Activated CD8-positive, alpha-beta memory T cell treated with anti-CD3 and anti-CD28 coated beads for 4 hours (primary cell): Measurements from ENCODE around the gene PARP16.
A peak's percentile ranks its signal among the peaks of the same experiment; 100 is the strongest.
"Not testable (repeated sequence)": the region's sequence is repeated elsewhere in the genome, so short reads cannot be mapped to it uniquely, and the experiment has no call there.

ENCODE experiments used
- DNase-seq, 2 donors: peaks; one replicate each; pipeline ENCODE4 v3.0.0-alpha.2; 2020; ENCODE audit warnings: low read depth in 2 of 2

PARP16 gene

DNA sequence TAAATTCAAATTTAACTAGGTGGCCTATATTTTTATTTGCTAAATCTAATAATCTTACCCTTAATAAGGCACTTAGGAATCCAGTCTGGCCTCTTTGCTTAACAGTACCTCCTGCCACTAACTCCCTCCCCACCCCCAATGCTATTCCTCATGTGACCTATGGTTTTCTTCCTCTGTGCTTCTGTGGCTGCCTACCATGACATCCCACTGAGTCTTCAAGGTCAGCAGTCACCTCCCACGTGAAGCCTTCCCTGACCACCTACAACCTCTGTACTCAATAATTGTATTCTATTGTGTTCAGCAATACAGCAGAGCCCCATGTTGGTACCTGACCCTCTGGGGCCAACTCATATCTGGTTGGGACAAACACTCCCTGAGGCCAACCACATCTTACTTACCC, 9.7 kb downstream of the PARP16 start:
- DNase-seq, result no peak

GRCh38 chr15:65275728-65276126, 11.0 kb downstream of the PARP16 start:
- no peak for DNase-seq

DNA sequence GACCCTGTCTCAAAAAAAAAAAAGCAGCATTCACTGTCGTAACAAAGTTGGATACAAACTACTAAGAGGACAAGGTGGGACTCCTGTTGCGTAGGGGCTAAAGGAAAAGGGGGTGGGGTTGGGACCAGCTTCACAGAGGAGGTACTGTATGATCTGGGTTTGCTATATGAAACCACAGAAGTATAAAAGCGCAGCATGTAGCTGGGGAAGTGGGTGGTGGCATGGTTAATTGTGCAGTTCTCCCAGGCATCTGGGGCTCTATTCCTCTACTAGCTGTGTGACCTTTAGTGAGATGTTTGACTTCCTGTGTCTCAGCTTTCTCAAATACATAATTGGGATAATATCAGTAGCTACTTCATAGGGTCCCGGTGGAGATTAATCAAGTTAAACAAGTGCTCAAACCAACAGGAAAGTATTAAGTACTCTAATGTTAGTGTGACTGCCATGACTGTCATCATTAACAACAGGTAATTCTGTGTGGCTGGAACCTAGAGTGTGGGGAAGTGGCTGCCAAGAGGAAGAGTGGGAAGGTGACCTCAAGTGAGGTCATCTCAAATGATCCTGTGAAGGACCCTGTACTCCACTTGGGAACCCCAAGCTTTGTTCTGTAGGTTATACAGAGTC, 11.5 kb downstream of the PARP16 start:
- no peak for DNase-seq

- DNase-seq, result not testable (repeated sequence)
Measured at GRCh38 chr15:65270811-65271545, 15.7 kb downstream of the PARP16 start.

DNA sequence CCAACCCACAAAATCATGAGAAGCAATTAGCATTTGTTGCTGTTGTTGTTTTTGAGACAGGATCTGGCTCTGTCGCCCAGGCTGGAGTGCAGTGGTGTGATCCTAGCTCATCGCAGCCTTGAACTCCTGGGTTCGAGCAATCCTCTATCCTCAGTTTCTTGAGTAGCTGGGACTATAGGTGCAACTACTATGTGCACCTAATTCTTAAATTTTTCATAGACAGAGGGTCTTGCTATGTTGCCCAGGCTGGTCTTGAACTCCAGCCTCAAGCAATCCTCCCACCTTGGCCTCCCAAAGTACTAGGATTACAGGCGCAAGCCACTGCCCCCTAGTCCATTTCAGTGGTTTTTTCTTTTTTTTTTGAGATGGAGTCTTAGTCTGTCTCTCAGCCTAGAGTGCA, 18.3 kb downstream of the PARP16 start:
- DNase-seq, result no peak

GRCh38 chr15:65266469-65266868, 20.2 kb downstream of the PARP16 start:
- DNase-seq, result no peak

- no peak for DNase-seq
Measured at GRCh38 chr15:65264863-65265430, 21.7 kb downstream of the PARP16 start.

DNA sequence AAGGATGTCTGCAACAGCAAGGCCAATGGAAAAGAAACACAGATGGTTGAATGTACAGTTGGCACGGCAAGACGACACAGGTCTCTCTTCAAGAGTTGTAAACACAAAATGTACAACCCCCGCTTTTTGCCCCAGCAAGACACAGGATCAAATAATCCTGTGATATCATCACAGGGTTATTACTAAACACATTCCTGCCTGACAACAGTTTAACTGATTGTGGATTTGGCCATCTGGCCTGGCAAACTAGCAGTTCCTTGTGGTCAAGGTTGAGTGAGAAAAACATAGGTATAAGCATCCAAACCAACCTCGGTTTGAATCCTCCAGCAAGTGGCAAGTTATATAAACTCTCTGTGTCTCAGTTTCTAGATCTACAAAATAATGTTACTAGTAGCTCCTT, 23.4 kb downstream of the PARP16 start:
- no peak for DNase-seq

DNA sequence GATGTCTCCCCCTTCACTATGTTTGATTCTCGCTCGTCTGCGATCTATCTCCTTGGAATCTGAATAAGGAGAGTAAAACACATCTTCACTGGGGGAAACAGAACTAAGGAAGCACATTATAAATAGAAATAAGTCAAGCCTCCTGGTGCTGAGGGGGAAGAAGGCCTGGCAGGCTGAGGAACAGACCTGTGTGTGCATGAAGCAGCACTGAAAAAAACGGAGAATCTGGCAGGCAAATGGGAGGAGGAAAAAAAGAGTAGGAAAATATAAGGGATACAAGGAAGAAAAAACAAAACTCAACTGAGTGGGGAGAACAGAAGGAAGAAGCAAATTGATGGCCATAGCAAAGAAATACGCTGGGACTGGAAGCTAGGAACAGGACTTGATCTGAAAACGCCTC, 25.7 kb downstream of the PARP16 start:
- DNase-seq, result no peak

DNA sequence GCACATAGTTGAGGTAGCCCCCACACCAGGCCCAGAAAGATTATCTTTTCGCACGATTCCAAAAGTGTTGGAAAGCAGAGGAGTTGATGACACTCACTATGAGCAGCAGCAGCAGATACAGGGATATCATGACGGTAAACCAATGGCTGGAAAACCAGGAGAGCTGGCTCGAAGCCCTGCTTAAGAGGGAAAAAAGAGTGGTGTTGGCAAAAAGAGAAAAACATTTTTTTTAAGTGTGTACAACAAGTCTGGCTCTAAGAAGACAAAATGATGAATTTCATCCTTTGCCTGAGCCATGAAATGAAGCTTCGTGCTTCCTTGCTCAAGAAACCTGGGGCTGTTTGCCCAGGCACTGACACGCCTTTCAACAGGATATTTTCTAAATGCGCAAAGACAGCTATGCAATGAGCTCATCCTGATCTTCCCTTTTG, 27.3 kb downstream of the PARP16 start:
- no peak for DNase-seq

DNA sequence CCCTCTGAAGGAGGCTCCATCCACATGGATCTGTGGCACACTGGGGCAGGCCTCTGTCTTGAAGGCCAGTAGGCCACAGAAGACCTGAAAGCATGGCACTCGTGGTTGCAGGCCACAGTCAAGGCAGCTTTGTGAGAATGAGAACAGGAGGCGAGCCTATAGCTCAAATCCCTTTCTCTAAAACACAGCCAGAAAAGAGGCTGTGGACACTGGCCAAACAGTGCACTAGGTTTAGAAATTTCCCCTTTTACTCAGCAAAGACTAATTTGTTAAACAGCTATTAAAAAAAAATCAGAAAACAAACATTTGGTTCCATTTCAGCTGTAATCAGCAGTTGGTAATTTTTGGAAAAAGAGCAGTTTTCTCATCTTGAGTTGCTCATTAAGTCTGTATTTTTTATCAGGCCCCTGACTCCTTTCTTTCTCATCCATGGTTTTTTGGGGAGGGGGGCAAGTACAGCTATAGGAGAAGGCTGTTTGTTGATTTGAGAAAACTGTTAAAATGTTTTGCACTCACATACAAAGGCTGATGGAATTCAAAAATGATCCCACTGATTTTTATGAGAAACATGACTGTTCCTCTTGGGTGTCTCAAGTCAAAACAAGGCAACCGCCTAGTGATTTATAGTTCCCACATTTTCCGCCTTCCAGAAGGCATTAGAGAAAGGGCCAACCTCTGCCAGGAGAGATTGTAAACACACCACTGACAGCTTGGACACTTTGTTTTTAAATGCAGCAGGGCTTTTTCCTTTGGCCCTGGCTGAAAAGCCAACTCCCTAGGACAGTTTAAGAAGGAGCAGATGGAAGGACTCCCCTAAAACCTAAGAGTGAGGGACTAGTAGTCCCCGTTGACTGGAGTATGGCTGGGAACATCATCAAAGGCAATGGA, 28.1 kb downstream of the PARP16 start:
- no peak for DNase-seq

DNA sequence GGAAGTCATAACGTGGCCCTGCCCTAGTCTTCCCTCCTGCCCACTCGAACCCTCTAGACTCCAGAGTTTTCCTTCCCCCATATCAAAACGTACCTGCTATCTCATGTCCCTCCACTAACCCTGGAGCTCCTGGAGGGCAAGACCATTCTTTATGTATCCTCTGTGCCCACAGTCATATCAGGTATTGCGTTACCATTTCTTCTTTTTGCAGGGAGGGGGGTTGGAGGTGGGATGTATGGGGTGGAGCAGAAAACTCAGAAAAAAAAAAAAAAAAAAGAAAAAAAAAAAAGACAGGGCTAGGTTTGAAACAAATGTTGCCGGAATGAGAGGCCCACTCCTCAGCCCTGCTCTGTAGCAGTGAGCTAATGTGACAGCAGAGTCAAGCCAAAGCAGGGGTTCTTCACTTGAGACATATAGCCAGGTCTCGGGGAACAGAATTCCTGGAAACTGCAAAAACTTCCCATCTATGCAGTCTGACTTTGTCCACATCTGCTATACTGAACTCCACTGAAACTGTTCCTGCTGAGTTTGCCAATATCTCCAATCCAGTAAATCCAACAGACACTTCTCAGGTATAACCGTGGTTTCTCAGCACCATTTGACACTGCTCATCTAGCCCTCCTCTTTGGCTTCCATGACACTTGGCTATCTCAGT, 31.1 kb downstream of the PARP16 start:
- DNase-seq, result no peak

DNA sequence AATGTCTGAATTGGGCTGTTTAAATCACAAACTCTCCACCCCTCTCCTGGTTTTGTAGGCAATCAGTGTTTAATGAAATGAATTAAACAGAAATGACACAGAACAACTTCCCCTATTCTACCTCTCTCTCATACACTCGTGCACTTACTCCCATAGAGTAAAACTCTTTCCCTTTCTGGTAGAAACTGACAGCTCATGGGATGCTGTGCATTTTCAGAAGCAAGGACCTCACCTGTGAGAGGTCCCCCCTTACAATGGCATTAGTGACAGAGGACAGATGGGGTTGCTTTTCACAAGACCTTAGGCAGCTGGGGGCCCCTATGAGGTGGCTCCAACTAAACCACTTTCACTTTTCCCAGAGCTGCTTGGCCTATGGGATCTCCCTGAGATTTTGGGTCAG, 31.9 kb downstream of the PARP16 start:
- no peak for DNase-seq

GRCh38 chr15:65254356-65254755, 32.3 kb downstream of the PARP16 start:
- DNase-seq, result no peak

DNA sequence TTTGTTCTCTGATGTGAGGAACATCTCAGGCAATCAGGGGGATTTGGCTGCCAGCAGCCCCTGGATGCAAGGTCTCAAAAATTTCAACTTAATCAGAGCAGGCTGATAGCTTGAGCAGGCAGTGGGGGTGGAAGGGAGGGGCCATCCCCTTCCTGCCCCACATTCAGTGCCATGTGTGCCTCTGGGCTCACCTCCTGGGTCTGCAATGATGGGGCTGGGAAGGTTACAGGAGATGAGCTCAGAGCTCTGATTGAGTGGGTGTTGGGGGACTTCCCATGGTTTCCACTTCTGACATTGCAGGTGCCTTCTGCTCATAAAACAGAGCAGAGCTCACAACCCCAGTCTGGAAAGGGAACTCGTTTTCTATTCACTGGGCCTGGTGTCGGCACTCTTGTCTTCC, 37.0 kb downstream of the PARP16 start:
- peak; percentile 9 to 42 for DNase-seq

GRCh38 chr15:65248511-65249255, 38.0 kb downstream of the PARP16 start:
- no peak for DNase-seq

DNA sequence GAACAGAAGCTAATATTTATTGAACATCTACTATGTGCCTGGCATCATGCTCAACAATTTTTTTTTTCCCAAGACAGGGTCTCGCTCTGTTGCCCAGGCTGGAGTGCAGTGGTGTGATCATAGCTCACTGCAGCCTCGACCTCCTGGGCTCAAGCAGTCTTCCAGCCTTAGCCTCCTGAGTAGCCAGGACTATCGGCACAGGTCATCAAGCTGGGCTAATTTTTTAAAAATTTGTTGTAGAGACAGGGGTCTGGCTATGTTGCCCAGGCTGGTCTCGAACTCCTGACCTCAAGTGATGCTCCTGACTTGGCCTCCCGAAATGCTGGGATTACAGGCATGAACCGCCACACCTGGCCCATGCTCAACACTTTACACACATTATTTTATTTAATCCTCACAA, 39.7 kb downstream of the PARP16 start:
- no peak for DNase-seq

DNA sequence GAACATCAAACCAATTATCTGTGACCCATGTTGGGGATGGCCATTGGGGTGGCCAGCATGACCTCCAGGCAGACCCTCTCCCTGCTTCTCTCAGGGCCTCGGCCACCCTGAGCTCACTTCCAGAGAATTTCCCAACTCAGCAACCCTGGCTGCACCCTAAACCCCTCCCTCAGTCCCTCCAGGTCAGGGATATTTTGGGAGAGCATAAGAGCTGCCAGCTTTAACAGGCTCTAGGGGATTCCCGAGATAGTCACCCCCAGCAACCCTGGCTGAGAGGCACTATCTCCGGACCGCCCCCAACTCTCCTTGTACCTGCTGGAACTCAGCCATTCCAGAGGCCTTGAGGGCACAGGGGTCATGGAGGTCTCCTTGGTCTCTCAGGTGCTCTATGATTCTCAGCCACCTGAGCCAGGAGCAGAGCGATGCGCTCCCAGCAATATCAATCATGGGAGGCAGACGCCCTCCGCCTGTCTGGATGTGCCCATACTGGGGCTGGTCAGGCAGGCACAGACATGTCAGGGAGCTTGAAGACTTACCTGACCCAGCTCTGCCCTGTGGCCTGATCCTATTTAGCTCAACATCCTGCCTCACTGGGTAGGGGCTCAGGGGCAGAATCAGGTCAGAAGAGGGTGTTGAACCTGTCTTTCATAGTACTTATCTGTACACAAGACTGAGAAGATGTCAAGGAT, 40.5 kb downstream of the PARP16 start:
- no peak for DNase-seq

DNA sequence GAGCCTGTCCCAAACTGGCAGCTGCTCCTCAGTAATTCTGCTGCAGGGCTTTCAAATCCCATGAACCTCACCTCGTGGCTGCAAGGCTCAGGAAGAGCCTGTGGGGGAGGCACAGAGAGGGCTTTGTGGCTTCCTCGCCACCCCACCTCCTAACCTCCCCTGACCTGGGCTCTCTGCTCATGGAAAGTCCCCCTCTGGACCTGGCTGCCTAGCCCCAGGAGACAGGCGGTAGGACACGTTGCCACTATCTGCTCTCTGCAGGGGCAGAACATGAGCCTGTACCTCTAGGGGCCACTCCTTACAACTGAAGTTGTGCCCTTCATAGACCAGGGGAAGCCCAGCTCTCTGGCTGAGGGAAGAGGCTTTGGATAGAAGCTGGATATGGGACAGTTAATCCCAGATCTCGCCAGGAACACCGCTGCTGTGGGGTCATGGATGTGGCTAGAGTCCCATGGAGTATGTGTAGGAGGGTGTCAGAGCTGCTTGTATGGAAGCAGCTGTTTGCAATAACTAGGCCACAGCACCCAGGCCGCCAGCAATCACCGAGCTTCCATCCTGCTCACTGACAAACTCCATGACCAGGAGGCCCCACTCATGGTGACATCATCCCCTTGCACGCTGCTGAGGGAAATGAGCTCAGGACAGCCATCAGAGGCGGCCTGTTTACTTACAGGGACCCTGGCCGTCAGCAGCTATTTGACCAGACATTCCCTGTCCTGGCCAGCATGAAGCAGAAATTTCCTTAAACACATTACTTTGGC, 41.4 kb downstream of the PARP16 start:
- no peak for DNase-seq

DNA sequence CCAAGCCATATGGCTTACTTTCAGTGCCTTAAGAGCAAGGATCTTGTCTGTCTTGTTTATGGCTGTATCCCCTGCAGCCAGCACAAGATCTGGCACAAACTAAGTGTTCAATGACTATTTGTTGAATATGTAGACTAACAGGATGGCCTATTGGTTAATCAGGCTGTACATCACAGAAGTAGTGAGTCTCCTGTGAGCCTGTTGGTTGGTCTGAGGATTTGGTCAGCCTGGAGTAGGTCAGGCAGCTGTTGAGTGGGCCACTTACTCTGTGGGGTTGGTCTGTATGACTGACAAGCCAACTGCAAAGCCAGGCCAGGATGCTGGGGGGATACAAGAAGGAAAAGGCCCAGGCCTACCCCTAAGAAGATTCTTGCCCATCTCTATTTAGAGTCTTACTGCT, 42.0 kb downstream of the PARP16 start:
- DNase-seq, result no peak
